IMR-90 (cell line): ENCODE results near the gene ASPA. TPM values are rescaled to one million over a fixed set of nuclear protein-coding genes. Genes with fewer than 3 reads are reported as not detected.

Source experiments
- ATAC-seq: fragments of 200-7000 bp; cut with Tn5 transposase; 2 replicates; pipeline ENCODE4 v1.9.1; 2020; ENCODE audit warnings: low read depth, mild to moderate bottlenecking, moderate library complexity
- BruUV-seq: library from RNA; stranded (reverse); fragments of 400-500 nt; replicated peaks from 2 replicates; lab custom pipeline; 2021; lab: Mats Ljungman, UMichigan
- CTCF ChIA-PET: fragments of 300-600 bp; formaldehyde crosslinking; extraction: SDS; loops from one replicate; lab custom pipeline; 2021; ENCODE audit warnings: antibody characterized with exemption; lab: Yijun Ruan, JAX
- POLR2A ChIA-PET: fragments of 300-600 bp; sonication (Branson Sonifier 250); formaldehyde crosslinking; loops from one replicate; lab custom pipeline; 2022; ENCODE audit warnings: antibody characterized with exemption; ENCODE audit not compliant: unreplicated experiment; lab: Charles Lee
- DNase-seq: peaks from one replicate; pipeline ENCODE4 v3.0.0; 2013
- H2AFZ ChIP-seq: replicated peaks from 2 replicates; pipeline ENCODE3; 2013; ENCODE audit warnings: low read length, mild to moderate bottlenecking; ENCODE audit not compliant: poor library complexity
- H2AK5ac ChIP-seq: 2 replicates; pipeline ENCODE4 v1.6.1; 2013; ENCODE audit warnings: low read depth, low read length, inconsistent platforms
- H2AK9ac ChIP-seq: replicated peaks from 2 replicates; pipeline ENCODE3; 2013; ENCODE audit warnings: mild to moderate bottlenecking, low read depth, low read length, moderate library complexity; ENCODE audit not compliant: poor library complexity
- H2BK120ac ChIP-seq: 2 replicates; pipeline ENCODE4 v1.6.1; 2013; ENCODE audit warnings: low read depth, low read length, inconsistent platforms
- H2BK15ac ChIP-seq: 3 replicates; pipeline ENCODE4 v1.6.1; 2013; ENCODE audit warnings: low read depth, low read length, inconsistent platforms
- H2BK20ac ChIP-seq: 2 replicates; pipeline ENCODE4 v1.6.1; 2013; ENCODE audit warnings: low read depth, mild to moderate bottlenecking, inconsistent platforms, low read length, moderate library complexity
- H2BK5ac ChIP-seq: 2 replicates; pipeline ENCODE4 v1.6.1; 2013; ENCODE audit warnings: mild to moderate bottlenecking, low read depth, low read length, inconsistent platforms; ENCODE audit not compliant: poor library complexity, severe bottlenecking
- H3K14ac ChIP-seq: replicated peaks from 2 replicates; pipeline ENCODE4 v1.6.1; 2013; ENCODE audit warnings: low read depth, low read length, inconsistent platforms
- H3K18ac ChIP-seq: 2 replicates; pipeline ENCODE4 v1.6.1; 2013; ENCODE audit warnings: low read depth, low read length, control low read depth
- H3K23ac ChIP-seq: 2 replicates; pipeline ENCODE4 v1.6.1; 2013; ENCODE audit warnings: low read depth, low read length, inconsistent platforms
- H3K27ac ChIP-seq: 2 replicates; pipeline ENCODE4 v1.5.1; 2013; ENCODE audit warnings: mild to moderate bottlenecking, control low read depth, low read length; ENCODE audit not compliant: insufficient read depth
- H3K27me3 ChIP-seq: 2 replicates; pipeline ENCODE4 v1.6.1; 2013; ENCODE audit warnings: low read length; ENCODE audit not compliant: control insufficient read depth, insufficient read depth
- H3K36me3 ChIP-seq: 2 replicates; pipeline ENCODE4 v1.6.1; 2013; ENCODE audit warnings: low read length, mixed read lengths; ENCODE audit not compliant: control insufficient read depth, insufficient read depth
- H3K4ac ChIP-seq: 2 replicates; pipeline ENCODE4 v1.6.1; 2013; ENCODE audit warnings: low read depth, low read length, inconsistent platforms
- H3K4me1 ChIP-seq: 2 replicates; pipeline ENCODE4 v1.6.1; 2013; ENCODE audit warnings: low read length, mixed read lengths; ENCODE audit not compliant: control insufficient read depth, insufficient read depth
- H3K4me2 ChIP-seq: 2 replicates; pipeline ENCODE4 v1.6.1; 2013; ENCODE audit warnings: low read depth, mild to moderate bottlenecking, control low read depth, low read length, moderate library complexity
- H3K4me3 ChIP-seq: 2 replicates; pipeline ENCODE4 v1.5.1; 2013; ENCODE audit warnings: low read depth, mild to moderate bottlenecking, control low read depth, low read length, moderate library complexity; ENCODE audit not compliant: insufficient read depth
- H3K56ac ChIP-seq: 2 replicates; pipeline ENCODE4 v1.6.1; 2013; ENCODE audit warnings: low read length, inconsistent platforms; ENCODE audit not compliant: insufficient read depth; ENCODE audit errors: extremely low read depth
- H3K79me1 ChIP-seq, 2 experiments: 2 replicates each; pipeline ENCODE4 v1.6.1; 2013; ENCODE audit warnings: low read length in 2 of 2, inconsistent platforms in 1 of 2, low read depth in 1 of 2
- H3K9ac ChIP-seq: 2 replicates; pipeline ENCODE4 v1.6.1; 2013; ENCODE audit warnings: low read depth, low read length, control low read depth
- H3K9me1 ChIP-seq: 2 replicates; pipeline ENCODE4 v1.6.1; 2013; ENCODE audit warnings: low read length, inconsistent platforms; ENCODE audit not compliant: insufficient read depth
- H3K9me3 ChIP-seq: 2 replicates; pipeline ENCODE4 v1.6.1; 2013; ENCODE audit warnings: low read length; ENCODE audit not compliant: control insufficient read depth, insufficient read depth
- H4K20me1 ChIP-seq: 2 replicates; pipeline ENCODE4 v1.6.1; 2013; ENCODE audit warnings: low read length, inconsistent platforms; ENCODE audit not compliant: insufficient read depth
- H4K5ac ChIP-seq: 2 replicates; pipeline ENCODE4 v1.6.1; 2013; ENCODE audit warnings: mild to moderate bottlenecking, low read depth, low read length, control low read depth
- H4K8ac ChIP-seq, 2 experiments: 2 replicates each; pipeline ENCODE4 v1.6.1; 2013; ENCODE audit warnings: low read depth in 2 of 2, low read length in 2 of 2, control low read depth in 1 of 2, inconsistent platforms in 1 of 2
- H4K91ac ChIP-seq: 2 replicates; pipeline ENCODE4 v1.6.1; 2013; ENCODE audit warnings: low read depth, low read length, inconsistent platforms; ENCODE audit not compliant: insufficient read depth
- BHLHE40 ChIP-seq: fragments of 150-350 bp; IDR thresholded peaks from 2 replicates; pipeline ENCODE4 v1.6.1; 2016; ENCODE audit warnings: mild to moderate bottlenecking, low read depth, low read length
- CEBPB ChIP-seq: IDR thresholded peaks from 2 replicates; pipeline ENCODE4 v1.6.1; 2012; ENCODE audit warnings: low read depth, low read length, improper control_type of control experiment
- CHD1 ChIP-seq: IDR thresholded peaks from 2 replicates; pipeline ENCODE4 v1.6.1; 2012; ENCODE audit warnings: low read depth, low read length, improper control_type of control experiment
- CTCF ChIP-seq: conservative IDR thresholded peaks from 2 replicates; pipeline ENCODE4 v1.5.1; 2012; ENCODE audit warnings: mild to moderate bottlenecking, low read depth, low read length, improper control_type of control experiment
- FOS ChIP-seq: fragments of 150-350 bp; IDR thresholded peaks from 2 replicates; pipeline ENCODE4 v1.6.1; 2016; ENCODE audit warnings: low read depth, low read length
- MAZ ChIP-seq: IDR thresholded peaks from 2 replicates; pipeline ENCODE4 v1.6.1; 2012; ENCODE audit warnings: low read depth, mild to moderate bottlenecking, low read length, improper control_type of control experiment, moderate library complexity, borderline replicate concordance
- MXI1 ChIP-seq: IDR thresholded peaks from 2 replicates; pipeline ENCODE4 v1.6.1; 2012; ENCODE audit warnings: low read depth, mild to moderate bottlenecking, low read length, moderate library complexity, borderline replicate concordance
- NFE2L2 ChIP-seq: fragments of 150-350 bp; IDR thresholded peaks from 2 replicates; pipeline ENCODE4 v1.6.1; 2016; ENCODE audit warnings: low read depth, mild to moderate bottlenecking, low read length
- RCOR1 ChIP-seq: IDR thresholded peaks from 2 replicates; pipeline ENCODE4 v1.6.1; 2012; ENCODE audit warnings: mild to moderate bottlenecking, low read length, improper control_type of control experiment; ENCODE audit not compliant: insufficient replicate concordance
- RFX5 ChIP-seq: IDR thresholded peaks from 2 replicates; pipeline ENCODE4 v1.8.0; 2012; ENCODE audit warnings: low read depth, mild to moderate bottlenecking, low read length, moderate library complexity
- WGBS, 2 experiments: methylation state at CpG; one replicate each; pipeline versions ENCODE4 v1.1.5 to v1.1.7; 2013; ENCODE audit warnings: missing lambda C conversion rate in 2 of 2; ENCODE audit not compliant: insufficient read length in 1 of 2; ENCODE audit errors: extremely low coverage in 2 of 2; 5-methylcytosine and 5-hydroxymethylcytosine counted together
- dilution Hi-C: fragments of 300-500 bp; cut with HindIII; formaldehyde crosslinking; loops from one replicate; pipeline ENCODE4 v1.14.3; 2018; ENCODE audit warnings: low sequenced_read_pairs; ENCODE audit not compliant: unreplicated experiment
- in situ Hi-C: fragments of 300-500 bp; cut with MboI; formaldehyde crosslinking; loops from 3 replicates; pipeline ENCODE4 v1.14.3; 2019; ENCODE audit warnings: low sequenced_read_pairs, inconsistent platforms, mixed read lengths
- intact Hi-C: fragments of 100-400 bp; cut with micrococcal nuclease; formaldehyde crosslinking; loops from 2 replicates; pipeline ENCODE4 v1.10.0; 2022
- polyA plus RNA-seq, 3 experiments: library from polyadenylated mRNA; depleted of rRNA; stranded (reverse); fragments of >200 nt; gene quantifications; 2 replicates each; pipeline ENCODE4 v1.2.3, GENCODE V29; 2012; ENCODE audit warnings: low replicate concordance in 1 of 3
- total RNA-seq: library from RNA; depleted of rRNA; stranded (reverse); fragments of >200 nt; gene quantifications from 2 replicates; pipeline ENCODE4 v1.2.3, GENCODE V29; 2012
- TF ChIP-seq, protein P1 (sequence below): fragments of 150-350 bp; IDR thresholded peaks from 2 replicates; pipeline ENCODE4 v1.6.1; 2016; ENCODE audit warnings: low read depth, mild to moderate bottlenecking, low read length, moderate library complexity, borderline replicate concordance

Gene ASPA
- total and polyA plus RNA-seq, 2 of the 4 experiments (the other 2 are of a cell fraction) = 0.02 TPM; not detected in 1

DNA sequence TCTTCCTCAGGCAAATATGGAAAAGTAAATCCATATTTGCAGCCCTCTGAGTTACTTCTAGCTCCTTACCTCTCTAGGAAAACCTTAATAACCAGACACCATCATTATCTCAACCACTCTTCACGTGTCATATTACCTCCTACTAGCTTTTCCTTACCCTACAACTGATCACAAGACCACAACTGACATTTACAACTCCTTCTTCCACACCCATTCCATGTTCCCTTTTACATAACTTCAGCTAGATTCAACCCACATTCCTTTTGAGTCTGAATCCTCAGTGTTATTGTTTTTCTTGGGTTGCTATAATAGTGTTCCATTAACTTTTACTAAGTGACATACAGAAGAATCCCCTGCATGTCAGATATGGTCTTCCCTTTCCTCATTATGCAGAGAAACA lies 37.4 kb upstream of the ASPA start:
- no peak overlapping the region for H2BK120ac ChIP-seq
- no CpG with 5 or more reads among the region's 1 CpG for WGBS, 2 experiments
- no peaks in the 10 kb centered on the region for H3K4me1 ChIP-seq
- H2AK9ac ChIP-seq = no peak overlapping the region
- H3K36me3 ChIP-seq = no peaks in the 10 kb centered on the region
- no peak overlapping the region for H2BK15ac ChIP-seq
- TF ChIP-seq, protein P1, sequence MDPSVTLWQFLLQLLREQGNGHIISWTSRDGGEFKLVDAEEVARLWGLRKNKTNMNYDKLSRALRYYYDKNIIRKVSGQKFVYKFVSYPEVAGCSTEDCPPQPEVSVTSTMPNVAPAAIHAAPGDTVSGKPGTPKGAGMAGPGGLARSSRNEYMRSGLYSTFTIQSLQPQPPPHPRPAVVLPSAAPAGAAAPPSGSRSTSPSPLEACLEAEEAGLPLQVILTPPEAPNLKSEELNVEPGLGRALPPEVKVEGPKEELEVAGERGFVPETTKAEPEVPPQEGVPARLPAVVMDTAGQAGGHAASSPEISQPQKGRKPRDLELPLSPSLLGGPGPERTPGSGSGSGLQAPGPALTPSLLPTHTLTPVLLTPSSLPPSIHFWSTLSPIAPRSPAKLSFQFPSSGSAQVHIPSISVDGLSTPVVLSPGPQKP = no peak
- TF ChIP-seq MXI1 (no peak), MAZ (no peak), FOS (no peak), RCOR1 (no peak), NFE2L2 (no peak), CEBPB (no peak), CHD1 (no peak), CTCF (no peak), RFX5 (no peak), BHLHE40 (no peak)
- H3K79me1 ChIP-seq = no peaks in the 10 kb centered on the region
- H3K4me2 ChIP-seq = no peak overlapping the region
- H4K5ac ChIP-seq = no peak overlapping the region
- H3K14ac ChIP-seq = no peak overlapping the region
- H3K27ac ChIP-seq = no peak overlapping the region
- H3K23ac ChIP-seq = no peak overlapping the region
- in situ Hi-C loops = no loop called here
- H2AFZ ChIP-seq = no peak overlapping the region
- ChIA-PET CTCF (no interaction called here), POLR2A (no interaction called here)
- no peaks in the 10 kb centered on the region for H3K9me1 ChIP-seq
- H3K18ac ChIP-seq = no peak overlapping the region
- H2AK5ac ChIP-seq = no peak overlapping the region
- H3K27me3 ChIP-seq = no peaks in the 10 kb centered on the region
- no peak overlapping the region for H3K4me3 ChIP-seq
- H3K56ac ChIP-seq = no peak overlapping the region
- no peaks in the 10 kb centered on the region for H4K20me1 ChIP-seq
- H2BK20ac ChIP-seq = no peak overlapping the region
- no peak overlapping the region for H2BK5ac ChIP-seq
- DNase-seq (no peak), ATAC-seq (no peak)
- H3K9ac ChIP-seq = no peak overlapping the region
- H4K91ac ChIP-seq = no peak overlapping the region
- BruUV-seq = no TSS peak
- peaks cover 4% of the 10 kb centered on the region; the same call in 1 of the 2 replicates for H3K9me3 ChIP-seq
- dilution Hi-C loops = no loop called here
- H4K8ac ChIP-seq = no peak overlapping the region
- intact Hi-C loops = no loop called here
- H3K4ac ChIP-seq = no peak overlapping the region
